ENCODE data around the gene RHPN2. TPM values are rescaled to one million over a fixed set of nuclear protein-coding genes. Genes with fewer than 3 reads are reported as not detected.
"Not testable (repeated sequence)": the region's sequence is repeated elsewhere in the genome, so short reads cannot be mapped to it uniquely, and the experiment has no call there.

The RHPN2 gene
- total and polyA plus RNA-seq, 7 donors, result 1.7 to 84.8 (median 3.2) TPM

- intact Hi-C loops (cut with DNase I), result no loop called here
- no peak for TF ChIP-seq POLR2A (IDR thresholded peaks at IDR 0.05)
- TF ChIP-seq CTCF (IDR thresholded peaks at IDR 0.05), result no peak
- TF ChIP-seq POLR2AphosphoS5 (IDR thresholded peaks at IDR 0.05), result no peak
- no peak for TF ChIP-seq EP300 (IDR thresholded peaks at IDR 0.05)
- WGBS, 2 donors, result 55 to 77% methylated on average over 5 of the region's 5 CpGs
- H3K36me3 ChIP-seq, result no peaks in the 10 kb centered on the region
- no peaks in the 10 kb centered on the region for H3K27me3 ChIP-seq
- H3K4me3 ChIP-seq, result no peak overlapping the region
- H3K27ac ChIP-seq, result no peak overlapping the region
- no peaks in the 10 kb centered on the region for H3K4me1 ChIP-seq
- no peak for DNase-seq
- H3K9me3 ChIP-seq, result no peaks in the 10 kb centered on the region
Measured at GRCh38 chr19:32988724-32989123, 76.0 kb downstream of the RHPN2 start.

DNA sequence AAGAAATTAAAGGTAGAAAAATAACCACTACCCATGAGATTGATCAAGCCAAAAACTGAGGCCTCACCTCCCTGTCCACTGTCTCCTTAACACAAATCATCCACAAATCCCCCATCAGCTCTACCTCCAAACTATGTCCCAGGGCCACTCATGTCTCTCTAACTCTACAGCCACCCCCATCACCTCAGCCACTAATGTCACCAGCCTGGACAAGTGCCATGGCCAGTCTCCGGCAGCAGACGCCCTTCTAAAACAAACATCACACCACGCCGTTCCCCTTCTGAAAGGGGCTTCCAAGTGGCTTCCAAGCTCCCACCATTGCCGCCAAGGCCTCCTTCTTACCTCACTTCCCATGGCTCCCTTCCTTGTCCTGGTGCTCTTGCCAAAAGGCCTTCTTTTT is 76.4 kb downstream of the RHPN2 start:
- DNase-seq; H3K27ac ChIP-seq; H3K4me3 ChIP-seq; H3K4me1 ChIP-seq; H3K27me3 ChIP-seq; H3K36me3 ChIP-seq; intact Hi-C loops (cut with DNase I); H3K9me3 ChIP-seq: not testable (repeated sequence)
- 77 to 89% methylated on average over 5 of the region's 5 CpGs for WGBS, 2 donors

- H3K4me3 ChIP-seq; H3K27ac ChIP-seq; intact Hi-C loops (cut with DNase I); H3K36me3 ChIP-seq; H3K27me3 ChIP-seq; H3K4me1 ChIP-seq; H3K9me3 ChIP-seq; DNase-seq: not testable (repeated sequence)
- WGBS, 2 donors, result 74 to 87% methylated on average over 6 of the region's 6 CpGs
Measured at GRCh38 chr19:32982488-32982887, 82.2 kb downstream of the RHPN2 start.

DNA sequence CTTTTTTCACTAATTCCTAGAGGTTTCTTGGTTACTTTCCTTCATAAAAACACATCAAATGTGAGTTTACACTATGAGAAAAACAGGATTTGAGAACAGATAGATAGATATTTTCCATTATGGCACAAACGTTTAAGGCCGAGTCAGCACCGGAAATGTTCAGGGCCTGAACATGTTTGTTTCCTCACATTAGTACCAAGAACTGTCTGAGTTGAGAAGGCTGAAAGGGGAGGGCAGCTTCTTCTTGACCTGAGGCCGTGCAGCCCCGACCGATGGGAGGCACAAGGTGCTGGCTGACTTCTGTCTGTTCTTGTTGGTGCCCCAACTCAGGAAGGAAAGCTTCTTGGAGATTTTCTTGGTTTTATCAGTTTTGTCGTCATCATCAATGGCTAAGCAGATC is 84.9 kb downstream of the RHPN2 start:
- not testable (repeated sequence) for H3K9me3 ChIP-seq, H3K4me1 ChIP-seq, H3K36me3 ChIP-seq, H3K27me3 ChIP-seq, H3K4me3 ChIP-seq, DNase-seq, H3K27ac ChIP-seq
- intact Hi-C loops (cut with DNase I), result loop anchor here (10.0 kb wide), 1 partner anchor 145 kb away; no protein-coding TSS in a partner anchor
- WGBS, 2 donors, result 89 to 91% methylated on average over 7 of the region's 7 CpGs

GRCh38 chr19:32977813-32978212 is 86.9 kb downstream of the RHPN2 start:
- not testable (repeated sequence) for H3K27me3 ChIP-seq, H3K4me1 ChIP-seq, H3K36me3 ChIP-seq, H3K9me3 ChIP-seq, H3K27ac ChIP-seq, H3K4me3 ChIP-seq, DNase-seq
- intact Hi-C loops (cut with DNase I), result loop anchor here (2.0 to 10.0 kb wide), 2 partner anchors 103 to 147 kb away; partner anchors contain the start of gene GPATCH1
- WGBS, 2 donors, result 32 to 80% methylated on average over 4 of the region's 4 CpGs

DNA sequence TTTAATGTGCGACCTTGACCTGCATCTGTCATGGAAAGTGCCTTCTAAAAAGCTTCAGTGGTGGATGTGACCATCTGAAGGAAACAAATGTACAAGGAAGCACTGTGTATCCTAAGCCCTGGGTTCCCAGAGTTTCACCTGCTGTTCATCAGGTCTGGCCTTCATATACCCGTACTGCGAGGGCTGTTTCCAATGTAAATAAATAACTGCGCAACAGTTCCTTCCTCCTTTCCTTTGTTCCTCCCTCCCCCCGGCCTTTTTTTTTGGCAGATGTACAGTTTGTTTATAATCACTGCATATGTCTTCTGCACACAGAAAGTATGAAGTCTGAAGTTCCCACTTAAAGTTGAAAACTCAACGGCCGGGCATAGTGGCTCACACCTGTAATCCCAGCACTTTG is 87.4 kb downstream of the RHPN2 start:
- no peaks in the 10 kb centered on the region for H3K36me3 ChIP-seq
- H3K9me3 ChIP-seq, result no peaks in the 10 kb centered on the region
- TF ChIP-seq POLR2A (IDR thresholded peaks at IDR 0.05), result no peak
- intact Hi-C loops (cut with DNase I), result loop anchor here (2.0 to 10.0 kb wide), 2 partner anchors 104 to 148 kb away; partner anchors contain the start of gene GPATCH1
- no peak overlapping the region for H3K27ac ChIP-seq
- no peak overlapping the region for H3K4me3 ChIP-seq
- peaks cover 0 to 3% (median 1%) of the 10 kb centered on the region in 4 donors for H3K4me1 ChIP-seq
- no peaks in the 10 kb centered on the region for H3K27me3 ChIP-seq
- no peak for DNase-seq
- 12 to 57% methylated on average over 7 of the region's 7 CpGs for WGBS, 2 donors

- Histone ChIP-seq H3K27ac (no peak overlapping the region), H3K4me3 (no peak overlapping the region), H3K4me1 (peaks cover 0 to 4% (median 2%) of the 10 kb centered on the region in 4 donors), H3K36me3 (no peaks in the 10 kb centered on the region), H3K9me3 (no peaks in the 10 kb centered on the region), H3K27me3 (no peaks in the 10 kb centered on the region)
- TF ChIP-seq POLR2AphosphoS5 (IDR thresholded peaks at IDR 0.05) (no peak), CTCF (IDR thresholded peaks at IDR 0.05) (peak in 3 of 4 experiments; percentile 39 to 66 (median 46)), EP300 (IDR thresholded peaks at IDR 0.05) (no peak)
- intact Hi-C loops (cut with DNase I), result loop anchor here (2.0 to 10.0 kb wide), 2 partner anchors 104 to 148 kb away; partner anchors contain the start of gene GPATCH1
- DNase-seq, result peak; percentile 76
- WGBS, 2 donors, result 25 to 44% methylated on average over 14 of the region's 14 CpGs
Measured at GRCh38 chr19:32976223-32976805, 88.4 kb downstream of the RHPN2 start.

Data from sigmoid colon (tissue), 7 donors.